Stimulated activated CD4-positive, alpha-beta T cell treated with anti-CD3 and anti-CD28 coated beads, Interleukin-1b, Interleukin-23, amount 100 ng/mL, for 4 hours (primary cell): ENCODE results near the gene WDFY1.

ENCODE experiments used
- DNase-seq, 2 donors: peaks; one replicate each; pipeline ENCODE4 v3.0.0-alpha.2; 2020; ENCODE audit warnings: low read depth in 2 of 2

Gene WDFY1

DNA sequence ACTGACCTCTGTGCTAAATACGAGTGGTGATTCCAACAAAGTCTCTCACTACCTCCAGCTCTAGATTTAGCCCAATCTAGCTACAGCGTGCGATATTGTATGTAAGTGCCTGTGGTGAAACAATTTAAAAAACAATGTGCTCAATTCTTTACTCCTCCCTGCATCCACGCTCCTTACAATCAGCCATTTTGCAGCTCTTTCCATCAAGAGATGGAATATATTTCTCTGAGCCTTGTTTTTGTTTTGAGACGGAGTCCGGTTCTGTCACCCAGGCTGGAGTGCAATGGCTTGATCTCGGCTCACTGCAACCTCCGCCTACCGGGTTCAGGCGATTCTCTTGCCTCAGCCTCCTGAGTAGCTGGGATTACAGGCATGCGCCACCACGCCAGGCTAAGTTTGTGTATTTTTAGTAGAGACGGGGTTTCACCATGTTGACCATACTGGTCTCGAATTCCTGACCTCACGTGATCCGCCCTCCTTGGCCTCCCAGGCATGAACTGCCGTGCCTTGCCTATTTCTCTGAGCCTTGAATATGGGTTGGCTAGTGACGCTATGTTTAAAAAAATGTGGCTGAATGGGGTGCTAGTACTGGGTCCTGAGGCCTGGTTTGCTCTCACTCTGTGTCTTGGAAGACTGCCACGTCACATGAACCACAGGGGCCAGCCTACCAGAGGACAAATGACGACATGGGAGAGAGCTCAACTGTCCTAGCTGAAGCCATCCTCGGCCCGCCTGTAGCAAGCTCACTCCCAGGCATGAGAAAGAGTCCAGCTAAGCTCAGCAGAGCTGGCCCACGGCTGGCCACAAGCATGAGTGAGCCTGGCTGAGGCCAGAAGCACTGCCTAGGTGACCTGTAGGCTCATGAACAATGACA, 14.8 kb downstream of the WDFY1 start:
- DNase-seq, result no peak

DNA sequence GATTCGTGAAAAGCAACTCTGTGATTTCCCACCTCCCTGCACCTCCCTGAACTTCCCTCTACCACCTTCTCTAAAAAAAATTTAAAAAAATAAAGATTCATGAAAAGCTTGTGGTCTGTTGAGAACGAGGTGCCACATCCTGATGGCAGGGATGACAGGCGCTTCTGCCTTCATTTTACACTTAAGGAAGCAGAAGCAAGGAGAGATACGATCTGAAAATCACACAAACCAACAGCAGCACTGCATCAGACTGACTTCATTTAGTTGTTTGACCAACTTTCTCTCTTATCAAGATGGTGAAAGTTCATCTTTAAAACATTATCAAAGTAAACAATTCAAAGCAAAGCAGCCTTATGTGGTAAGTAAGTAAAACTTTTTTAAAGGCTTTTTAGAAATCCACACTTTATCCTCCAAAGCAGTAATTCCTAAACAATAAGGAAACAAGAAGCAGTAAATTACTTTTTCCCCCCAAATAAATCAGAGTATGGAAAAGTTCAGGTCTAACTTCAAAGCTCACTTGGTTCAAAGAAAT, 15.5 kb downstream of the WDFY1 start:
- DNase-seq, result no peak

DNA sequence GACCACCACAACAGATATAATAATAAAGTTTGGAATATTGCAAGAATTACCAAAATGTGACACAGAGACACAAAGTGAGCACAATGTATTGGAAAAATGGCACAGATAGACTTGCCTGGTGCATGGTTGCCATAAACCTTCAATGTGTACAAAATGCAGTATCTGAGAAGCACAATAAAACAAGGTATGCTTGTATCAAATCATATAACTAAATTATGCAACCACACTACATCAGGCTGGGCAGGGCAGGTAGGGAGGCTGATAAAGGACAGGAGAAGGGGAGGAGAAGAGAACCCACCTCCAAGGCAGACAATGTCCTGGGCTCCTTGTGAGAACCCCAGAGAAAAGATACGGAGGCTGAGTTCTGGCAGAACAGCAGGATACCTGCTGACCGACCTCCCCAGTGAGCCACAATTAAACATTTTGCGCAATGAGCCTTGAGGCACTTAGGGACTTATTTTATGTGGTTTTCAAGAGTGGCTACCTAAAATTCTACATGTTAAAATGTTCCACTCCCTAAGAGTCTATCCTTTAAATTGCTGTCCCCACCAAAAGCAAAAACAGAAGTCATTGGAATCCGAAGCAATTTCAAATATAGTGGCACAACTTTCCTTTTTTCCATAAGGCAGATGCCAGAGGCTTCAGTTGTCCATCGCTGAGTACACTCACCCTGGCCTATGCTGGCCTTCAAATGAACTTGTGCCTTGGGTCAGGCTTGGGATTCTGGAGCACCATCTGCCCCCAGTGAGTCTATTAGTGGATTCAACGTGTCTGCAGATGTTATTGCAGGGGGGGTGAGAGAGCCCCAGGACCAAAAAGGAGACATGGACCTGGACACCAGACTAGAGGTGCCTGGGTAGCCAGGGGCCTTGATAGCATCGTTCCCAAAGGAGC, 16.8 kb downstream of the WDFY1 start:
- no peak for DNase-seq

- no peak for DNase-seq
Measured at GRCh38 chr2:223925106-223925505, 20.0 kb downstream of the WDFY1 start.

- no peak for DNase-seq
Measured at GRCh38 chr2:223923976-223924375, 21.2 kb downstream of the WDFY1 start.

DNA sequence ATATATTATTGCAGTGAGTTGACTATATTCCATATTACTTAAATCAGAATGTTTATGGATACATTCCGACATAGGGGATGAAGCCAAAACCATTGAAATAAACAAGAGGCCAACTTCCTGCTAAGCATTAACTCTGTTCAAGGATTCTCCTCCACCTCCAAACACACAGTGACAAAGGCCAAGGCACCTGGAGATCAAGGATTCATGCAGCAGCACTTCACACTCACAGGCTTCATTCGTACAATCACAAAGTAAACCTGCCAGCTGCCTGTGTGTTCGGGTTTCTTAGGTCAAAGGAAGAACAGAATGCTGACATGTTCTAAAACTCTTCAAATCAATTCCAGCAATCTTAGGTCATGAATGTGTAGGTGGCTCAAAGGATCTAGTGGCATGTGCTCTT, 22.8 kb downstream of the WDFY1 start:
- no peak for DNase-seq

DNA sequence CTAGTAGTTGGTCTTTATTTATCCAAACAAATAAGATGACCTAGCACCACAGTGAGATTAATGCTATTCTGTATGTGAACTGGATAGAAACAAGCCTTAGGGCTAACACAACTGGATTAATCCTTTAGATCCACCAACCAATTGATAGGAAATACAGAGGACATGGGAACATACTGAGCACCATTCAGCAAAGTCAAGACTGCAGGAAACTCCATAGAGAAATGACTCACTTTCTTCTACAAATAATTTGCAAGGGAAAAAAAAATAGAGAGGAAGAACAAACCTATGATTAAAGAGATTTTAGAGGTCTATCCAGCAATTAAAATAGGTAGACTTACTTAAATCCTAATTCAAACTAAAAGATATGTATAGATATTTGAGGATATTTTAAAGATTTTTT, 23.9 kb downstream of the WDFY1 start:
- no peak for DNase-seq

DNA sequence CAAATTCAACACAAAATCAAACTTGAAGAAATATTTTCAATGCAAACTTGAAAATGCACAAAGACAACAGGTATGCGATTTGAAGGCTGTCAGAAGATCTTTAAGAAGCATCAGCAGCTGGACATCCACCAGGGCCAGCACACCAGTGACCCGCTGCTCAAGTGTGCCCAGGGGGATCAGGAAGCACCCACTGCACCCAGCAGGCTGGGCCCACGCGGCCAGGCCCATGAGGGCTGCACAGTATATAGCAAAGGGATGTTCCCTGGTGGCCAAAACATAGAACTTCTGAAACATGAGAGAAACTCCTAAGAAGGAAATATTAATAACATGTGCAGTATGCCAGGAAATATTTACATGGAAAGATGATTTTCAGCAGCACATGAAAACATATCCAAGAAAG, 25.0 kb downstream of the WDFY1 start:
- no peak for DNase-seq

DNA sequence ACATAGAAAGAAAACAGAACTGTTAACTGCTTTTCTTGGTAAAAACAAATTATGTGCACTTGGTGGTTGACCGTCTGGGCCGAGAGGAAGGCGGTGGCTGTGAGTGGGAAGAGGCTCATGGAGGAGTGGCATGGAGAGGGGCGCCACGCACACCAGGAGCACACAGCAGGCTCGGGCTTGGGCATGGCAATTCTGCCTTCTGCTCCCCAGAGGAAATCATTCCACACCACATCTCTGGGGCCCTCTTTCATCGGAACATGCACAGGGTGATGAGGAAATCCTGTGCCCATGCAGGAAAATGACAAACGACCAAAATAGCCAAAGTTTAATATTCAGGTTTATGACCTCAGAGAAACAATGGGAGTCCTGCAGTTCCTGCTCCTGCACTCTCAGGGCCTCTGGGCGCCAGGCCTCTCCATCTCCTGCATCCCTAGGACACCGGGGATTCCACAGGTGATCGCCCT, 26.4 kb downstream of the WDFY1 start:
- no peak for DNase-seq

GRCh38 chr2:223916181-223916920, 28.8 kb downstream of the WDFY1 start:
- no peak for DNase-seq

DNA sequence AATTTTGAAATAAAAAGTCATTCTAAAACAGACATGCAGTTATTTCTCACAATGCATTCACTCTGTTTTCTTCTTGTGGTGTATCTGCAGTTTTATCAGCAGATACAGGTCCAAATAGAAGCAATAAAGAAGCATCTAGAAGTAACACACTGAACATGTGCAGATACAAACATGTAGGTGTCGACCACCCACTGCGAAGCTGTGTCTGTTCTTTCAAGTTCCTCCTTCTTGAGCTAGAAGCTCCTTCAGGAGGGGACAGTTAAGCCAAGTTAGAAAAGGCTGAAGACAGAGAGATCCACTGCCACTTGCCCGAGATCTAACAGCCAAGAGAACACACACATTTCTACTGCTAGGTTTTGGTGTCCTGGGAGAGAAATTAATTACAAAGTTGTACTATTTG, 30.1 kb downstream of the WDFY1 start:
- no peak for DNase-seq

- no peak for DNase-seq
Measured at GRCh38 chr2:223914324-223914723, 30.8 kb downstream of the WDFY1 start.

DNA sequence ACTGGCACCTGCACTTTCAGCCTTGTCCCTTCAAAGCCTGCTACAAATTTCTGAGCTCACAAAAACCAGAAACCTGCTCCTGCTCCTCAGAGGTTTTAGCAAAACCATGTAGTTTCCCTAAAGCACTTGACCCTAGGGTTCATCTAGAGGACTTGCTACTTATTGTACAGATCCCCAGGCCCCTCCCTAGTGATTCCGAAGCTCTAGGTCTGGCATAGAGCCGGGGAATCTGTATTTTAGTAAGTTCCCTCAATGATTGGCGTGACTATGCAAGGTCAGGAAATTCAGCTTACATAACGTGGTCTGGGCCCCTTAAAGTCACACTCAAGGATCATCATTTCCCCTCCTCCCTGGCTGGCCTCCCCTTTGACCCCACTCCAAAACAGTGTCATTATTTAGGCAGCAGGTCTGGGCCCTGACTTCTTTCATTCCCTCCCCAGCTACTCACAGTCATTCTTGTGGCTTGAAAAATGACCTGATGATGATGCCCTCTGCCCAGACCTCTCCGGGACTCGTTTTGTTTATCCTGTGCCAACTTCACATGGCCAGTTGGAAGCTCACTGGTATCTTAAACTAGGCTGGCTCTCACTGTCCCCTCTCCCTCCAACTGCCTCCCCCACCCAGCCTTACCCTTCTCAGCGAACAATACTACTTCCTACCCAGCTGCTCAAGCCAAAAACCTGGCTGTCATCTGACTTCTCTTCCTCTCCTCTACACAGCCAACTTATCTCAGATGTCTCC, 36.0 kb downstream of the WDFY1 start:
- DNase-seq, result no peak

DNA sequence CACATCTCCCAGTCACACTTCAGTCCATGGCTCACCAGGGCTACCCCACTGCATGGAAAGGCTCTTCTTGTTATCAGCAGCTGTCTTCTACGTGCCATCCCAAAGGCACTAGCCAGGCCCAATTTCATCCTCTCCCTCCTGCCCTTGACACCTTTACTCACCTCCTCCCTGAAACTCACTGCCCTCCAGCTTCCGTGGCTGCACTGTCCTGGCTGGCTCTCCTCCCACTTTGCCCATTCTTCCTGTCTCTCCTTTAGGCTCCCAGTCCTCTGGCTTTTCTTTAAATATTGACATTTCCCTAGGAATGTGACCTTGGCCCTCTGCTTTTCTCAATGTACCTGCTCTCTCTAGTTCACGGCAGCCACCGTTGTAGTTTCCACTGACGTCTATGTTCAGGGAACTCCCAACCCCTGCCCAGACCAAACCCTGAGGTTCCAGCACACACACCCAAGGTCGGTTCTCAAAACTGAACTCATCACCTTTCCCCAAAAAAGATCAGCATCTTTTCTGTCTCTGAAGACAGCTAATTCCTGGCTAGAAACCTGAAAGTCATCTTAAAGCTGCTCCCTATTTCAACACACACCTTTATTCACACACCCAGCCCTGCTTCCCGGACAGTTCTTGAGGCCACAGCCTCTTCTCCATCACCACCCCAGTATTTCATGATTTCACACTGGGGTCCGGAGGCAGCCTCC, 36.7 kb downstream of the WDFY1 start:
- DNase-seq, result no peak

DNA sequence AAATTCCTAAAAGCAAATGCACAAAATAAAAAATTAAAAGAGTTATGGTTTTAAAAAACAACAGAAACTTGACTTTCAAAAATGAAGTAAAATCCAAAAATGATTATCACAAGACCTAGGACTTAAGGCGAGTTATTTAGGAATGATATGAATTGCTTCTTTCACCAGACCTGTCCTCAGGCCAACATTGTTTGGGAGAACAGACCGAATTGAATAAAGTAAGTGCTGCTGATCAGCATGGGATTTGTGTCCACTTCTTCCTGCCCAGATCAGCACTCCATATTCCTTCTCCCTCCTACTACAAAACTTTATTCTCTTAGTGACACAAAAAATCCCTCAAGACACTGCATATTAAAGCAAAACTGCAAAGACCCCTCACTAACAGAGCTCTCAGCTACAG, 39.1 kb downstream of the WDFY1 start:
- no peak for DNase-seq

DNA sequence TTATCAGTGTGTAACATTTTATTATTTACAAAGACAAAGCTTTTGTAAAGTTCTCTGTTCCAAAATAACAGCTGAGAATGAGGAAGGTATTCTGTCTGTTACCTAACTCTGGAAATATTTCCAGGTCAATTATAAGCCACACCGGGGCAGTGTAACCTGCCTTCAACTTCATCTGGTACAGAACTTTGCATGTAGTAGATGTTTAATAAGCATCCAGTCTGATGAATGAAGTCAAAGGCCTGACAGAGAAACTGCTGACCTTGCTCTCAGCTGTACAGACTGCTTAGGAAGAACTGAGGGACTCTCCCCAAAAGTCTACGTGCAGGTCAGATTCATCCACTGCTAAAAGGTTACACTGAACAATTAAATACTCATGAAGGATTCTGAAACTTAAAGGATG, 43.3 kb downstream of the WDFY1 start:
- DNase-seq, result no peak

DNA sequence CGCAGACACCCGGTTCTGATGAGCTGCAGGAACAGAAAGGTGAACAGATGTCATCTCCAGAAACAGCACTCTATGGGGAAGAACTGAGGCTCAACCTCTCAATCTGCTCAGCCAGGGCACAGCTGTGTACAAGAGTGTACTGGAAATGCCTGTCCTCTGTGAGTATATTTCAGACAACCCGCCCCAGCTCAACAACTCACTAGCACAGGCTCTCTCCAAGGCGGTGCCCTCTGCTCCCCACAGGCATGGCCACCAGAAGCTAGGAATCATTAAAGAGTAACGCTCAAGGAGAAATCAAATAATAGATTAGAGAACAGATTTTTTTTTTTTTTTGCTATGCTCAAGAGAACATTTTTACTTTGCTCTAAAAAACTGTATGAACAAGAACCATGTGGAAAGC, 43.8 kb downstream of the WDFY1 start:
- no peak for DNase-seq

- DNase-seq, result no peak
Measured at GRCh38 chr2:223900531-223900930, 44.6 kb downstream of the WDFY1 start.

DNA sequence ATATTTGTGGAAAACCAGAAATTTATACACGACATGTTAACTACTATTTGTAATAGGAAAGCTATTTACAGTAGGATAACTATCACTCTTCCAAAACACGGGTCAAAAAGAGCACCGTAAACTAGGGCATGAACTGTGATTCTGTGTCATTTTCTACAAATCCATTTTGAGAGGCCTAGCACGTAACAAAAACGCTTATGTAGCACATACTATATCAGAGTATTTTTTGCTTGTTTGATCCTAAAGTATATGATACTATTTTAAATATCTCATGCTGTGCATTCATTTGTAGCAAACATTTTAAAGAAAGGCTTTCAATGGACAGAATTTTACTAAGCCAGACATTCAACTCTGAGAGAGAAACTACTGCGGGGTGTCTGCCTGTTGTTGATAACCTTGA, 45.1 kb downstream of the WDFY1 start:
- DNase-seq, result no peak

DNA sequence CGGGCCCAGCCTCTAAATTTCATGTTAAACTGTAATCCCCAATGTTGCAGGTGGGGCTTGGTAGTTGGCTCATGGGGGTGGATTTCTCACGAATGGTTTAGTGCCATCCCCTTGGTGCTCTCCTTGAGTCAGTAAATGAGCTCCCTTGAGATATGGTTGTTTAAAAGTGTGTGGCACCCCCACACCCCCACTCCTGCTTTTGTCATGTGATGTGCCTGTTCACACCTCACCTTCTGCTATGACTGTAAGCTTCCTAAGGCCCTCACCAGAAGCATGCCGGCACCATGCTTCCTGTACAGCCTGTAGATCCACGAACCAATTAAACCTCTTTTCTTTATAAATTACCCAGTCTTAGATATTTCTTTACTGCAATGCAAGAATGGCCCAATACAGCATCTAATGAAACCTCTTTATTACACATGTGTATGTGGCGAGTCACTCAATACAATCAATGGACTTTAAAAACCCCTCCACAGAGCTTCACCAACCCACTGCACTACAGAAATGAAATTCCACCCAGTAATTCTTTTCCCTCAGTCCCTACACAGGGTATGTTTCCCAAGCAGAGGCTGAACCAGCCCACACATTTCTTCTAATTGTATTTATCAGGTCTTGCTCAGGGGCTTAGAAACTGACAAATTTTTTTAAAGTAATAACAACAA, 47.3 kb downstream of the WDFY1 start:
- DNase-seq, result no peak
